ENCODE data around the gene NT5M.

NT5M gene

DNA sequence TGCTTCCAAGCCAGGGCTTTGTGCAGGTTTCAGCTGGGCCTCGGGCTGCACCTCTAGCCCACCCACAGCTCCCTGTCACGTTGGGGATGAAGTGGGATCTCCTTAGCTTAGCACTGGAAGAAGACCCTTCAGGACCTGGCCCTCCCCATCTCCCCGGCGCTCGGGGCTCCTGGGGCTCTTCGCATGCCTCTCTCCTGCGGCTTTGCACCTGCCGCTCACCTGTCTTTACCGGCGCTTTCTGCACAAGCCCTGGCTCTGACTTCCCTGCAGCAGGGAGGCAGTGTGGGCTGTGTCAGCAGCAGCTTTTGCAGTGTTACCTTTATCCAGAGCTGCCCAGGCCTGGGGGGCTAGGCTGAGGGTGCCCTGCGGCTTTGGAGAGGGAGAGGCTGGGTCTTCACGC is 52.3 kb downstream of the NT5M start:
- DNase-seq (ENCODE audit: low spot score), result no peak

GRCh38 chr17:17356149-17356930 is 53.2 kb downstream of the NT5M start:
- DNase-seq (ENCODE audit: low spot score), result peak; percentile 79

DNA sequence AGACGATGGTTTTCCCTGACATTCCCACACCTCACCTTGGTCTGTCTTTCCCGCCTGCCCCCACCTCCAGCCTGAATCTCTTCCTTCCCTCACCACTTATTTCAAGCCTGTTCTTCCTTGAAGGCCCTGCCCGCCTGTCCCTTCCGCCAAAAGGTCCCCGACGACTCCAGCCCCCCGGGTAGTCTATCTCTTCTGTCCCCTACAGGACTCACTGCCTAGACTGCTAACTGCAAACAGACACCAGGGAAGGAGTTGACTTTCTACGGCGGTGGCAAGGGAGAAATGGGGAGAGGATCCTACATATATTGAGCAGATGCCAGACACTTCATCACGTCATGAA is 53.7 kb downstream of the NT5M start:
- no peak for DNase-seq (ENCODE audit: low spot score)

GRCh38 chr17:17358060-17358751 is 55.0 kb downstream of the NT5M start:
- DNase-seq (ENCODE audit: low spot score), result no peak

DNA sequence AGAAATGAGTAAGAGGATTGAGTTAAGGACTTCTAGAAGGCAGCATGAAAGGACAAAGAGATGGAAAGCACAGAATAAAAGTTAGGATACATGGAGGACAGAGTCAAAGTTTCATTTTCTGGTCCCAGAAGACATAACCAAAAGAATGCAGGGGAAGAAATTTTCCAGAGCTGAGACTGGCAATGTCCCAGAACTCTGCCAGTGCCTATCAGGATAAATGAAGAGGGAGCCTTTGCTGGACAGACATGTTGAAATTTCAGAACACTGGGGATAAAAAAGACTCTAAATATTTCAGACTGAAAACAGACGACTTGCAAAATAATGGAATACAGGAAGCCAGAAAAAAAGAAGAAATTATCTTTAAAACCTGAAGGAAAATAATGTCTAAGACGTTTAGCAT is 55.7 kb downstream of the NT5M start:
- DNase-seq (ENCODE audit: low spot score), result no peak

- no peak for DNase-seq (ENCODE audit: low spot score)
Observed at GRCh38 chr17:17359271-17359670, 56.1 kb downstream of the NT5M start.

DNA sequence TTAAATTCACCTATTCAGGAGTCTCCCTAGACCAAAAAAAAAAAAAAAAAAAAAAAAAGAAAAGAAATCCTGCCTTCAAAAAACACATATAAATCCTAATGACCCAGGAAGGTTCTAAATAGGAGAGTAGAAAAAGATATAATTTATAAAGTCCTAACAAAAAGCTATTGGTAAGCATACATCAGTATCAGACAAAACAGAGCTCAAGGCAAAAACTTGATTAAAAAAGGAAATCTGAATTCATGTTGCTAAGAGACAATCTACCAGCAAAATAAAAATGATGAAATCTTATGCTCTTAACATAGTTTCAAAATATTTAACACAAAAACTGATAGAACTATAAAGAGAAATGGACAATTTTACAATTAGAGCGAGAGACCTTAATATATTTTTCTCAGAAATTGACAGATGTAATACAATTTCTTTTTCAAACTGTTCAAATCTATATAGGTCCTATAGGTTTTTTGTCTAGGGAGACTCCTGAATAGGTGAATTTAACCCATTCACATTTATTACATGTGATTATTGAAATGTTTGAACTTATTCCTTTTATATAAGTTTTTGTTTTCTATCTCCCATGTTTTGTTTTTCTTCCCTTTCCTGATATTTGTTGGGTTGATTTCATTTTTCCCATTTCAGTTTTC is 57.0 kb downstream of the NT5M start:
- DNase-seq (ENCODE audit: low spot score), result no peak

DNA sequence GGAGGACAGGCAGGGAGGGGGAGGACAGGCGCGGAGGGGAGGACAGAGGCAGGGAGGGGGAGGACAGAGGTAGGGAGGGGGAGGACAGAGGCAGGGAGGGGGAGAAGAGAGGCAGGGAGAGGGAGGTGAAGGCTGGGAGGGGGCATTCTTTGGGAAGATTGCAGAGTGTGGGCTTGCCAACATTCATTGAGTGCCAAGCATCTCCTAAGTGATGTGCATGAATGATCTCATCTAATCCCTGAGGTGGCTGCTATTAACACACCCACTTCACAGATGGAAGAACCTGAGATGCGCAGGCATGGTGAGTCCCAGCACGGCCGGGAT is 58.3 kb downstream of the NT5M start:
- DNase-seq (ENCODE audit: low spot score), result no peak

GRCh38 chr17:17361867-17362539 is 58.8 kb downstream of the NT5M start:
- DNase-seq (ENCODE audit: low spot score), result no peak

GRCh38 chr17:17362540-17362930 is 59.4 kb downstream of the NT5M start:
- no peak for DNase-seq (ENCODE audit: low spot score)

- no peak for DNase-seq (ENCODE audit: low spot score)
Observed at GRCh38 chr17:17363638-17364337, 60.6 kb downstream of the NT5M start.

DNA sequence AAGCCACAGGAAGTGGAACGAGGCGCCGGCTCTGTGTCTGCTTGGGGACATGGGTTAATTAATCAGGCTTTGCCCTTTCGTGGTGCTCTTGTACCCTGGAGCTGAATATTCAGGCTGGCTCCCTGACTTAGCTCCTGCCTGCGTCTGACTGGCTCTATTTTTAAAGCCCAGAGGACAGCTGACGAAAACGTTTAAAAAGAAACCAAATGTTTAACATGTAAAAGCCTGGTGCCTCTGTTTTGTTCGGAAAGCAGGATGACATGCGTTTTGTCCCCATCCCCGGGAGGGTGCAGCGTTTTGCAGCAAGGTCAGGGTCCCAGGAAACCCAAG is 61.1 kb downstream of the NT5M start:
- no peak for DNase-seq (ENCODE audit: low spot score)

DNA sequence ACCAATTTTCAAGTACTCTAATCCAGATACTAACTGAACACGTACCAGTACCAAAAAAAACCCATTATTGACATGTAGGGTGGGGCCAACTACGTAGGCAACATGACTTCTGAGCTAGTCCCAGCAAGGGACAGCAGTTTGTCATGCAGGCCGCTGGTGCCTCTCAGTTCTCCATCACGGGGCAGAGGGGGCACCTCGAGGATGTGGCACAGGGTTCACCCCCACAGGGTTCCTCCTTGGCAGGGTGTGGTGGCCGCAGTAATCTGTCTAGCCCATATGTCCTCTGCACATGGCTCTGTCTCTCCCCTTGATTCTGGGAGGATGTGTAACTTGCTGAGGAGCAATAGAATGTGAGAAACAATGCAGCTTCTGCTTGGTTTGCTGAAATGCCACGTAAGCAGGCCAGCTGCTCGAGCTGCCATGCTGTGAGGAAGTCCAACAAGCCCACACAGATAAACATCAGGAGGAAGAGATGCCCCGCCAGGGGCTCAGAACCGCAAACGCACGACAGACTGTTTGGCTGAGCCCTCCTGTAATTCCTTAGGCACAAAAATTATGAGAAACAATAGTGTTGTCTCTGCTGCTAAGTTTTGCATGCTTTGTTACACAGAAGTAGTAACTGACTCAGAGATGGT is 62.4 kb downstream of the NT5M start:
- DNase-seq (ENCODE audit: low spot score), result no peak

DNA sequence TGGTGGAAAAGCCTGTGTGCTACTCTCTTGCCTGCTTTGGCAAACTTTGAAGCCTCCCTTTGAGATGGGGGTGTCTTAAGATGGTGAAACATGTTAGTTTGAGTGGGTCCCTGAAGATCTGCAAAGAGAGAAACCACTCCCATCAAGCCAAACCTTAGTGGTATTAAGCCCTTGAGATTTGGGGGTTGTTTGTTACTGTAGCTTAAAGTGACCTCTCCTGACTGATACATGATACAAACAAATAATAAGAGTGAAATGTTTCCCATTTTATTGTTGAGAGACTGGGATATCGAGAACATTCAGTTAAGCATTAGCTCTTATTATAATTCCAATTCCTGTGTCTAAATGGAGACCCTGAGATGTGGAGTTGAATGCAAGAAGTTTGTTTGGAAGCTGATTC is 63.1 kb downstream of the NT5M start:
- no peak for DNase-seq (ENCODE audit: low spot score)

DNA sequence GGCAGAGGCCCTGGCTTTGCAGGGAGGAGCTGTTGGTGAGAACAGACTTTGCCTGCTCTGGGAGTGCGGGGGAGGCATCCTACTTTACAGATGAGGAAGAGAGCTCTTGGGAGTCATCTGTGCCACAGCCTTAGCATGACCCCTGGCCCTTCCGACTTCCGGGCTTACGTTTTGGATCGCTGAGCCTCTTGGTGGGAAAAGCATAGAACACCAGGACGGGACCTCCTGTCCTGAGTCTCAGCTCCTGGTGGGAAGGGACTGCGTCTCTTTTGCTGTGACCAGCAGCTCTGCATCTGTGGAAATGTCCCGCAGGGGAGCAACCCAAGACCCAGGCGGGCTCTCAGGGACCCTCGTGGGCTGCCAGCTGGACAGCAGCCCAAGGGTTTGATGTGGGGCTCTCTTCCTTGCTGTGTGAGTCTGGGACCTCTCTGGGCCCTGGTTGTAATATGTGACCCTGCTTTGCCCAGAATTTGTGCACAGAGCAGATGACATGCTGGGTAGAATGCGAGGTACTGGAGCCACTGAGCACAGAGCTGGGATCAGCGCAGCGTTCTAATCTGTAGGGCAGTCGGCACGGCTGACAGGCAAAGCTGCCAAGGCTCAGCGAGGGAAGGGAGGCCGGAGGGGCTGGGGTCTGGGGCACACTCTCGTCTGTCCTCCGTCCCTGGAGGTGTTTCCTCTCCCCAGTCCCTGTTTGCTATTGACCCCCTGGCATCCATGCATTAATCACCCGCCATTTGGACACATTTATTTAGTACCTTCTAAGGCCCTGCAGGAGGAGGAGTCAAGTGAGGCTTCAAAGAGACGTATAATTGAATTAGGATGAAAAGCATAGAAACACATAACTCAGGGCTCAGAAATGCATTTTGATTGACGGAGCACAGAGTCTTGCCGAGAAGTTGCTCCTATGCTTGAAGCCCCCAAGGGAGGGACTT is 64.0 kb downstream of the NT5M start:
- DNase-seq (ENCODE audit: low spot score), result no peak

DNA sequence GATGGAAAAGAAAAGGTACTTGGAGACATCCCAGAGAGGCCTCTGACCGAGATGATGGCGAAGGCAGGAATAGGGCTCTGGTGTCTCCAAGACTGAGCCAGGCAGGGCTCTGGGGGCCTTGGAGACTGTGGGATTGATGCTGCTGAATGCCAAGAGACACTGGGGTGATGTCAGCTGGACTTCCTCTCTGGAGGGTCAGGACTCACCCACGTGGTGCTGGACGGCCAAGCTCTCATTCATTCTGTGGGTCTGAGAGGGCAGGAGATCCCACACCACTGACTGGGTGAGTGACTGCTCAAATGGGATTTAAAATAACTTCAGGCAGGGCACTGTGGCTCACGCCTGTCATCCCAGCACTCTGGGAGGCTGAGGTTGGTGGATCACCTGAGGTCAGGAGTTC is 64.8 kb downstream of the NT5M start:
- no peak for DNase-seq (ENCODE audit: low spot score)

- DNase-seq (ENCODE audit: low spot score), result no peak
Observed at GRCh38 chr17:17370711-17371110, 67.5 kb downstream of the NT5M start.

- DNase-seq (ENCODE audit: low spot score), result no peak
Observed at GRCh38 chr17:17372856-17373520, 69.8 kb downstream of the NT5M start.

DNA sequence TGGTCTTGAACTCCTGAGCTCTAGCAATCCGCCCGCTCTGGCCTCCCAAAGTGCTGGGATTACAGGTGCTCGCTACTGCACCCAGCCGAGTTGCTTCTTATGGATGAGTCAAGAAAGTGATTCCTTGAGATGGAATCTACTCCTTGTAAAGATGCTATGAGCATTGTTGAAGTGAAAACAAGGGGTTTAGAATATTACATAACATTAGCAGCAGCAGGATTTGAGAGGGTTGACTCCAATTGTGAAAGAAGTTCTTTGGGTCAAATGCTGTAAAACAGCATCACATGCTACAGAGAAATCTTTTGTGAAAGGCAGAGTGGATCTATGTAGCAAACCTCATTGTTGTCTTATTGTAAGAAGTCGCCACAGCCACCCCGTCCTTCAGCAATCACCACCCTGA is 72.7 kb downstream of the NT5M start:
- no peak for DNase-seq (ENCODE audit: low spot score)

- DNase-seq (ENCODE audit: low spot score), result no peak
Observed at GRCh38 chr17:17376362-17376761, 73.2 kb downstream of the NT5M start.
